AG09309 (cell line): ENCODE measurements around the gene PICK1.

Experiments
- DNase-seq: peaks from one replicate; pipeline ENCODE4 v3.0.0-alpha.2; 2010; ENCODE audit warnings: low read depth
- H3K4me3 ChIP-seq: 2 replicates; pipeline ENCODE4 v1.5.1; 2011; ENCODE audit warnings: mild to moderate bottlenecking, low read depth, low read length, moderate library complexity; ENCODE audit not compliant: control insufficient read depth
- CTCF ChIP-seq: IDR thresholded peaks from 2 replicates; pipeline ENCODE4 v1.5.1; 2011; ENCODE audit warnings: mild to moderate bottlenecking, low read depth, low read length, inconsistent platforms; ENCODE audit not compliant: insufficient read depth, control insufficient read depth; ENCODE audit errors: missing control alignments

PICK1 gene

GRCh38 chr22:38107692-38108515 is 50.7 kb downstream of the PICK1 start:
- H3K4me3 ChIP-seq, result no peak overlapping the region
- DNase-seq, result no peak
- no peak for TF ChIP-seq CTCF

- no peak for TF ChIP-seq CTCF
- no peak for DNase-seq
- no peak overlapping the region for H3K4me3 ChIP-seq
Observed at GRCh38 chr22:38108561-38109319, 51.5 kb downstream of the PICK1 start.

- no peak overlapping the region for H3K4me3 ChIP-seq
- no peak for TF ChIP-seq CTCF
- DNase-seq, result no peak
Observed at GRCh38 chr22:38109371-38110001, 52.3 kb downstream of the PICK1 start.

- H3K4me3 ChIP-seq, result no peak within 1 kb of the TSS
- no peak for TF ChIP-seq CTCF
- DNase-seq, result no peak
Observed at GRCh38 chr22:38110008-38110862, 53.0 kb downstream of the PICK1 start, which contains the start of gene BAIAP2L2. Gene BAIAP2L2 (minus strand): TSS chr22:38110684. CDS start chr22:38110525, 159 bp downstream.

GRCh38 chr22:38110863-38111852 is 54.0 kb downstream of the PICK1 start:
- no peak for TF ChIP-seq CTCF
- H3K4me3 ChIP-seq, result no peak overlapping the region
- DNase-seq, result no peak
